Progenitor cell of endocrine pancreas (in vitro differentiated cells): ENCODE data around the gene STAB2. TPM values are rescaled to one million over a fixed set of nuclear protein-coding genes. Genes with fewer than 3 reads are reported as not detected.

ENCODE experiments used
- DNase-seq: peaks from one replicate; pipeline ENCODE4 v3.0.0; 2021; ENCODE audit warnings: low spot score; ENCODE audit not compliant: unreplicated experiment
- H3K27ac Mint-ChIP-seq: 2 replicates; pipeline ENCODE4 v1.8.0; 2021; ENCODE audit warnings: mild to moderate bottlenecking, moderate library complexity, mixed read lengths
- H3K27me3 Mint-ChIP-seq: 2 replicates; pipeline ENCODE4 v1.8.0; 2021; ENCODE audit warnings: mixed read lengths
- H3K36me3 Mint-ChIP-seq: 2 replicates; pipeline ENCODE4 v1.8.0; 2022; ENCODE audit warnings: mixed read lengths; ENCODE audit not compliant: insufficient read depth
- H3K4me1 Mint-ChIP-seq: 2 replicates; pipeline ENCODE4 v1.8.0; 2021; ENCODE audit warnings: low read depth, mixed read lengths
- H3K4me3 Mint-ChIP-seq: 2 replicates; pipeline ENCODE4 v1.8.0; 2021; ENCODE audit warnings: low read depth, mild to moderate bottlenecking, moderate library complexity, mixed read lengths
- H3K9me3 Mint-ChIP-seq: 2 replicates; pipeline ENCODE4 v1.8.0; 2021; ENCODE audit warnings: low read depth, mixed read lengths
- CTCF ChIP-seq: fragments of 200-600 bp; sonication (generic); IDR thresholded peaks from one replicate; pipeline ENCODE4 v1.5.0; 2021; ENCODE audit warnings: antibody characterized with exemption, mild to moderate bottlenecking; ENCODE audit not compliant: unreplicated experiment
- total RNA-seq: library from RNA; stranded (reverse); gene quantifications from 2 replicates; pipeline ENCODE4 v1.2.1, GENCODE V29; 2021

The STAB2 gene
- total RNA-seq, 1 donor from 2014 or later, result not detected

DNA sequence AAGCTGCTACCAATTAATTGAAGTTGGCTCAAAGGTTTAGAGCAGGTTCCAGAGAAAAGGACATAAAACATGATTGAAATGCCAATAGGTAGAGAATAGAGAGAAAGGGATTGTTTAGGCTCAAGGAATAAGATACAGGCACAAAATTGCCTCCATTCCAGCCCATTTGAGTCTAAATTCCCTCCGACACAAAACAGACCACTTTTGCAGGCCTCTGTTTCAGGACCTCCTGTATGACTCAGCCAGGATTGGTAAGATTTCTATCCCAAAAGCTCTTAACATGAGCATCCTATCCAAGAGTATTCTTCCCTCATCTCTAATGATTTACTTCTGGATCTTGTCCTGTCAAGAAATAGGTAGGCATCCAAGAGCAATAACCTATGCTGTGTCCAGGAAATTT is 123.5 kb downstream of the STAB2 start:
- no peaks in the 10 kb centered on the region for H3K36me3 Mint-ChIP-seq
- H3K9me3 Mint-ChIP-seq, result peaks cover 4% of the 10 kb centered on the region
- no peak overlapping the region for H3K27ac Mint-ChIP-seq
- peaks cover 8% of the 10 kb centered on the region for H3K4me1 Mint-ChIP-seq
- DNase-seq, result no peak
- H3K27me3 Mint-ChIP-seq, result peaks cover 7% of the 10 kb centered on the region
- TF ChIP-seq CTCF, result no peak
- H3K4me3 Mint-ChIP-seq, result no peak overlapping the region

DNA sequence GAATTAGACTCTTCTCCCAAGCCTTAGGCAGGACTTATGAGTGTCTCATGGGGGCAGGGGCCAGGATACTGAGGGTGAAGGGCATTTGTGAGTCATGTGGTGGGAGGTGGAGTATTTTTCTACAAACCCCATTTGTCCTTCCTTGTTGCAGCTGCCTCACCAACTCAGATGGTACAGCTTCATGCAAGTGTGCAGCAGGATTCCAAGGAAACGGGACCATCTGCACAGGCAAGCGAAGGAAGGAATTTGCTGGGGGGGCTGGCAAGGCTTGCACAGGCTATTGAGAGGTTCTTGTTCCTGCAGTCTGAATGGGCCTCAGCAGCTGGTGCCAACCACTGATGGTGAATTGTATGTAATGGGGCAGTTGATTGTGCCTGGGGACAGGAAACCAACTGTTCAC is 125.1 kb downstream of the STAB2 start:
- Mint-ChIP-seq H3K4me3 (no peak overlapping the region), H3K27ac (no peak overlapping the region), H3K36me3 (no peaks in the 10 kb centered on the region), H3K9me3 (peaks cover 4% of the 10 kb centered on the region), H3K4me1 (peaks cover 8% of the 10 kb centered on the region), H3K27me3 (peaks cover 7% of the 10 kb centered on the region)
- no peak for TF ChIP-seq CTCF
- no peak for DNase-seq

GRCh38 chr12:103715494-103715893 is 128.4 kb downstream of the STAB2 start:
- no peaks in the 10 kb centered on the region for H3K9me3 Mint-ChIP-seq
- DNase-seq, result no peak
- H3K36me3 Mint-ChIP-seq, result no peaks in the 10 kb centered on the region
- H3K27ac Mint-ChIP-seq, result no peak overlapping the region
- H3K4me1 Mint-ChIP-seq, result peaks cover 5% of the 10 kb centered on the region
- TF ChIP-seq CTCF, result no peak
- no peak overlapping the region for H3K4me3 Mint-ChIP-seq
- H3K27me3 Mint-ChIP-seq, result peaks cover 3% of the 10 kb centered on the region

GRCh38 chr12:103716517-103717196 is 129.6 kb downstream of the STAB2 start:
- no peak for TF ChIP-seq CTCF
- Mint-ChIP-seq H3K27ac (no peak overlapping the region), H3K9me3 (no peaks in the 10 kb centered on the region), H3K4me1 (peaks cover 5% of the 10 kb centered on the region), H3K27me3 (peaks cover 3% of the 10 kb centered on the region), H3K4me3 (no peak overlapping the region), H3K36me3 (no peaks in the 10 kb centered on the region)
- no peak for DNase-seq

- no peaks in the 10 kb centered on the region for H3K27me3 Mint-ChIP-seq
- no peaks in the 10 kb centered on the region for H3K36me3 Mint-ChIP-seq
- DNase-seq, result no peak
Measured at GRCh38 chr12:103725398-103725797, 138.3 kb downstream of the STAB2 start.

More at GRCh38 chr12:103725398-103725797, 138.3 kb downstream of the STAB2 start:
- no peaks in the 10 kb centered on the region for H3K4me1 Mint-ChIP-seq
- H3K27ac Mint-ChIP-seq, result no peak overlapping the region
- no peak for TF ChIP-seq CTCF
- no peaks in the 10 kb centered on the region for H3K9me3 Mint-ChIP-seq
- H3K4me3 Mint-ChIP-seq, result no peak overlapping the region
